SKM-1 (cell line): ENCODE results near the gene CANT1.

Experiments
- DNase-seq: peaks from one replicate; lab custom pipeline; 2025; ENCODE audit not compliant: unreplicated experiment; lab: John Stamatoyannopoulos, UW

The CANT1 gene

GRCh38 chr17:79009397-79010303 is at the start of gene CANT1:
TSS of gene CANT1 (minus strand) at chr17:79009764. CDS start at chr17:78997622, 12,142 bp downstream.
- peak; percentile 61 for DNase-seq

GRCh38 chr17:79057737-79058385 is 48.3 kb upstream of the CANT1 start:
- DNase-seq: no peak

GRCh38 chr17:79055197-79055596 is 45.6 kb upstream of the CANT1 start:
- DNase-seq: no peak

GRCh38 chr17:79054200-79054960 is 44.8 kb upstream of the CANT1 start:
- no peak for DNase-seq

- no peak for DNase-seq
Observed at GRCh38 chr17:79053251-79053925, 43.8 kb upstream of the CANT1 start.

- DNase-seq: no peak
Observed at GRCh38 chr17:79052131-79052530, 42.6 kb upstream of the CANT1 start.

GRCh38 chr17:79051306-79051705 is 41.7 kb upstream of the CANT1 start:
- DNase-seq: no peak

- no peak for DNase-seq
Observed at GRCh38 chr17:79050551-79050950, 41.0 kb upstream of the CANT1 start.

GRCh38 chr17:79049821-79050220 is 40.3 kb upstream of the CANT1 start:
- no peak for DNase-seq

- no peak for DNase-seq
Observed at GRCh38 chr17:79048826-79049755, 39.5 kb upstream of the CANT1 start.

- no peak for DNase-seq
Observed at GRCh38 chr17:79047923-79048825, 38.6 kb upstream of the CANT1 start.

- no peak for DNase-seq
Observed at GRCh38 chr17:79047291-79047920, 37.8 kb upstream of the CANT1 start.

GRCh38 chr17:79046916-79047280 is 37.3 kb upstream of the CANT1 start:
- no peak for DNase-seq

GRCh38 chr17:79046197-79046915 is 36.8 kb upstream of the CANT1 start:
- no peak for DNase-seq

- peak; percentile 10 for DNase-seq
Observed at GRCh38 chr17:79045842-79046196, 36.3 kb upstream of the CANT1 start.

- DNase-seq: no peak
Observed at GRCh38 chr17:79045001-79045729, 35.6 kb upstream of the CANT1 start.

GRCh38 chr17:79044462-79044861 is 34.9 kb upstream of the CANT1 start:
- no peak for DNase-seq
